Measurements from ENCODE around the gene GPC3. TPM values are rescaled to one million over a fixed set of nuclear protein-coding genes. Genes with fewer than 3 reads are reported as not detected.

The GPC3 gene
- total RNA-seq, 1 donor = under 0.01 TPM

DNA sequence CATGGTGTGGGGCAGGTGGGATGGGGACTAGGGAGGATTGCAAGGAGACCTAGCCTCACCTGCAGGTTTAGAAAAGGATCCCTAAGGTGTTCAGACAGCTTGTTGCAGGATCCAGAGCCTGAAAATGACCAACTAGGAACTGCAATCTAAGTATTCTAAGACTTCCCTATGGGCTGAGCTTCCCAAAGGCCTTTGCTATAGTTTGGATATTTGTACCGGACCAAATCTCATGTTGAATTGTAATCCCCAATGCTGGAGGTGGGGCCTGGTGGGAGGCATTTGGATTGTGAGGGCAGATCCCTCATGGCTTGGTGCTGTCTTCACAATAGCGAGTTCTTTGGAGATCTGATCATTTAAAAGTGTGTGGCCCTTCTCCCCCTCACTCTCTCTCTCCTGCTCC lies 52.1 kb downstream of the GPC3 start:
- DNase-seq (ENCODE audit: low read depth in 2 of 3, low spot score in 2 of 3) = no peak

DNA sequence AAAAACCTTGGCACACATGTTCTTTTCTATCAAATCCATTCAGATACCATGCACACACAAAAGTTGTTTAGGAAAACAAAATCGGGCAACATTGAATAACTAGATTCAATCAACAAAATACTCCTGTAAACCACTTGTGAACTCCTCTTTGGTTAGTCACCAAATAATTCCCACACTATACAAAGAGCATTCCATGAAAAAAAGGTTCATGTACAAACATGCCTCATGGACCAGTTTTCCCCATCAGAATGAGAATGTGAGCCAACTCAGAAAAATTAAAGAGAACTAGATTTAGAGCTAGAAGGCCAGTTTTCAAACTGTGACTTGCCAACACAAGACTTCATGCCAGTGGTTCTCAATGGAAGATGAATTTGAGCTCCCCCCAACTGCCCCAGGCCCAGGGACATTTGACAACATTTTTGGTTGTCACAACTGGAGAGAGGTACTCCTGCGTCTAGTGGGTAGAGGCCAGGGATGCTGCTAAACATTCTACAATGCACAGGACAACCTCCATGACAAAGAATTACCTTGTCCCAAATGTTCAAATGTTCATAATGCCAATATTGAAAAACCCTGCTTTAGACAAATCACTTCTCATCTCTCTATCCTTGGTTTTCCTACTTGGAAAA lies 55.4 kb downstream of the GPC3 start:
- DNase-seq (ENCODE audit: low read depth in 2 of 3, low spot score in 2 of 3) = no peak

DNA sequence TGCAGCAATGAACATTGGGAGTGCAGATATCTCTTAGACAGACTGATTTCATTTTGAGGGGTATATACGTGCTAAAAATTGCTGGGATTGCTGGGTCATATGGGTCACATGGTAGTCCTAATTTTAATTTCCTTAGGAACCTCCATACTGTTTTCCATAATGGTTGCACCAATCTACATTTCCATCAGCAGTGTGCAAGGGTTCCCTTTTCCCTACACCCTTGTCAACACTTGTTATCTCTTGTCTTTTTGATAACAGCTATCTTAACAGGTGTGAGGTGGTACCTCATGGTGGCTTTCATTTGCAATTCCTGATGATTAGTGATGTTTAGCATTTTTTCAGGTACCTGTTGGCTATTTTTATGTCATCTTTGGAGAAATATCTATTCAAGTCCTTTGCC lies 57.0 kb downstream of the GPC3 start:
- no peak for DNase-seq (ENCODE audit: low read depth in 2 of 3, low spot score in 2 of 3)

DNA sequence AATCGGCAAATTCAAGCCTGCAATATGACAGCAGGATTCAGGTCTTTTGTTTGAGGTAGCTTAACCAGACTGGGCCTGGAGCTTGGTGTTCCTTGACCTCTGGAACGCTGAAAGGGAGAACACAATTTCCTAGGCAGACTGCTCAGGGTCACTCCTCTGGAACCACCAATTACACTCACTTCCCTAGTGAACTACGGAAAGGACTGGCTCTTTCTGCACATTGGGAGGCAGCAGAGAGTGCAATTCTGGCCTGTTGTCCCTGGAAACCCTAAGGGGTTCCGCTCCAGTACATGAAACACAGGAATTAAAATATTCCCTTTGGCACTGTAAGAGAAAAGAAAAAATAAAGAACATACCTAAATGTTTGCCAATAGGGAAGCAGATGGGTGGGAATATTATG lies 58.6 kb downstream of the GPC3 start:
- no peak for DNase-seq (ENCODE audit: low read depth in 2 of 3, low spot score in 2 of 3)

DNA sequence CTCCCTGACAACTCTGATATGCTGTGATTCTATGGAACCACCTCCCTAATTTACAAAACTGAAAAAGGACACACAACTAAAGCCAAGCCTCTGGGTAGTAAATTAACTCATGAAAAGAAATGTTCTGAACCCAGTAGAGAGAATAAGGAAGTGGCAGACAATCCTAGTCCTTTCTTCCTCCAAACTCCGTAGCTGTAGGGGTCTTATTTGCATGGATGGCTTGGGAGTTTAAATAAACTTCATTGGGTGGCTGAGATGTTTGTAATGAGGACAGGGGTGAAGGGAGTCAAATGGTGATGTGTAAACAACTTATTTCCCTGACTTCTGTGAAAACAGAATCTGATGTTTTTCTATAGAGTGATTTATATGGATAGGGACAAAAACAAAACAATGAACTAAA lies 59.3 kb downstream of the GPC3 start:
- DNase-seq (ENCODE audit: low read depth in 2 of 3, low spot score in 2 of 3) = no peak

DNA sequence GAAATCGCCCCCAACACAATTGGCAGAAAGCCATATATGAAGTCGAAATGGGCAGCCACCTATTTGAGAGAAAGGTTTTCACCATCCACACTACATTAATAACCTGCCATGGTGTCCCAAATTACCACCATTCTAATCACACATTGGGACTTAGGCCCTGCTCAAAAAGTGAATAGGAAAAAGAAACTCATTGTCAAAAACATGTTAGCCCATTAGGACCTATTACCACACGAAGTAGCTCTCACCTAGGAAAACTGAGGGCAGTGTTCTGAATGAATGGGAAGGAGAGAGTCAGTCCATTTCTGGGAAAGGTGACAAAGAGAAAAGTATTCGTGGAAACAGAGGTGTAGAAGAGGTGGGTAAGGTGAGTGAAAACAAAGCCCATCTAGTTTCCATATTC lies 60.8 kb downstream of the GPC3 start:
- no peak for DNase-seq (ENCODE audit: low read depth in 2 of 3, low spot score in 2 of 3)

DNA sequence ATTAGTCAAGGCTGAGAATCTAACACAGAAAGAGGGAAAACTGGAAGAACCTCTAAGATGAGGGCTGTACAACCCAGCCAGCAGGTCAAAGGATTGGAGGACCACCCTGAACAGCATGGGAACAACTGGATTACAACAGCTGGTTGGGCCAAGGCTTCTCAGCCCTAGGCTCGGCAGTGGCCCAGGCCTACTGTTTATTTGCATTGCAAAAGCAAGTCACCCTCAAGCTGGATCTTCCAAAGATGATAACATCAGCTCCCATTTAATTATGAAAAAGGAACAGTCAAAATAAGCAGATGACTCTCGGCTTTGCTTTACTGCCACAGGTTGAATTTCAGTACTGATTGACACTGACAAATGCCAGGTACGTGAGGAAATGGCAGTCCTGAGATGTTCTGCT lies 61.8 kb downstream of the GPC3 start:
- DNase-seq (ENCODE audit: low read depth in 2 of 3, low spot score in 2 of 3) = no peak

DNA sequence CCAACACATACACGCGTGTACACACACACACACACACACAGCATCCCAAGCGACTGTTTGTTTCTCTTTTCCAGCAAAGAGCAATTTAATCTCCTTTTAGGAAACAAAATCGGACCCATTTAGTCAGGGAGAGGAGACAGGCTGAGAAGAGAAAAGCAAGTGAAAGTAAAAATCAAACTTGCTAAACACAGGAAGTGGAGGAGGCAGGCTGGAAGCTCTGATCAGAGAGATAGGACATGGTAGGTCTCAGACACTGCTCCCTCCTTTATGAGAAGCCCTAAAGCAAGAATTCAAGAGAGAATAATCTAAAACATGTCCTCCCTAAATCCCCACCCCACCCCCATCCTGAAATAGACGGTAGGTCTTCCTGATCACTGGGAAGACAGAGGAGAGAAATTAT lies 62.3 kb downstream of the GPC3 start:
- DNase-seq (ENCODE audit: low read depth in 2 of 3, low spot score in 2 of 3) = peak in 2 of 3 donors; percentile 12 to 54

DNA sequence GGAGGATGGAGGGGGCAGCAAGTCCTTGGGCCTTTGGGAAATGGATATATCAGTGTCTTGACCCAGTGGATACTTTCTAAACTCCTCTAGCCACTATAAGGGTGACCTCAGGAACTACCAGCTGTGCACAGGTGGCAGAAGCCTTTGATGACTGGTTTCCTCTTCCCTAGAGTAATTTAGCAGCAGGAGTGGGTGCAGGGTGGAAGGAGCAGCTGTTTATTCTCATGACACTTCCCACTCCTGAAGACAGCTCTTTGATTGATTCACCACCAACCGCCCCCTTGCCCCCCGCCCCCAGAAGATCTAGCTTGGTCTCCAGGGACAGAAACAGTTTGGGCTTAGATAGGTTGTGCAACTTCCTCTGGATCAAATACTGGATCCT lies 63.0 kb downstream of the GPC3 start:
- peak in 1 of 3 donors; percentile 13 for DNase-seq (ENCODE audit: low read depth in 2 of 3, low spot score in 2 of 3)

DNA sequence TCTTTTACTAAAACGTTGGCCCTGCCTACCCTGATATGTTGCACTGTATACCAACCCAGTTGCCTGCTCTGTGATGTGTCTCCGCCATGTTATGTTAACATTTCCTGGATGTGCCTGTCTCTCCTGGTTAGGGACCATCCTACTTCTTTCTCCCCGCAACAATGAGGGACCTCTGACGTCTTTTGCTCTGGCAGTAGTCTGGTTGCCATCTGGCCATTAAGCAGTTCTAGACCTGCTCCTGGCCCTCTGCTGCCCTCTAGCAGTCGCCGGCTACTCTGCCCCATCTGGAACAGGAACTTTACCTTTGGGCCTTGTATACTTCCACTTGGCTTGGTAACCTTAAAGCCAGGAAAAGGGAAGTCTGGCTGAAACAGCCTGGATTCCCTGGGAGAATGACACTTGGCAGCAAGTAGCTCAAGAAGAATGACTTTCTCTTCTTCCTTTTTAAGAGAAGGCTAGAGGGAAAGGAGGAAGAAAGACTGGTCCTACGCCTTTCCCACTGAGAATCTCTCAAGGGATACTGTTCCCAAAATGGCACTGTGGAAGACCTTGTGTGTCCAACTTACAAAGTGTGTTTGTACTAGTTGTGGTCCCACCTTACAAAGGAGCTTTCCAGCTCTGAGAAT lies 63.5 kb downstream of the GPC3 start:
- DNase-seq (ENCODE audit: low read depth in 2 of 3, low spot score in 2 of 3) = peak in 2 of 3 donors; percentile 5 to 22

DNA sequence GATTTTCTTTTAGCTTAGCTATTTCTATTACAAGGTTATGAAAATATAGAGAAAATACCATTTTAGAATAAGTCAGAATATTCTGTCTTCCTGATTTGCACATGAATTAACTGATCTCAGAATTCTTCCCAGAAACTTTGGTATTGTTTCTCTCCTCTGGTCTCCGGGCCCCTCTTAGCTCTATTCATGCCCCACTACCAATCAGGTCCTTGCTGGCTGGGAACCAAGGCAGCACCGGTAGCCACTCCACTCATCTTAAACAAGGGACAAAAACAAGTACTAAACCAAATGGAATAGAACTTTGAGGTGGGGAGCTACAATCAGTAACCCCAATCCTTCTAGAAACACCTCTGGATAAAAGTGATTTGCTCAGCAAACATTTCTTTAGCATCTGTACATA lies 64.3 kb downstream of the GPC3 start:
- no peak for DNase-seq (ENCODE audit: low read depth in 2 of 3, low spot score in 2 of 3)

DNA sequence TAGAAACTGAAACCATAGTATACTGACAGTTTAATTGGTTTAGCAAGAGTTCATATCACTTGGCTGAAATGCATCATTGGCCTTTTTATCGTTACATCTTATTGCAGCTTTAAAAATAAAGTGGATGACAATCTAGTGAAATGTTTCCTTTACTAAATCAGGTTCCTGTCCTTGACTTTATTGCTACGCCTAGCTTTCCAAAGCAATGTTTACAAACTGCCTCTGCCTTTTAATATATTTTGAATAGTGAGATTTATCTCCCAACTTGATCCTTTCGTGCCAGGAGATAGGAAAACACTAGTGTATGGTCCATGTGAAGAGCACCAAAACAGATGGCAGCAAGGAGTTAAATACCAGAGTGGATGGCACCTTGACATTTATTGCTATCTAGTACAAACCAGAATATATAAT lies 67.0 kb downstream of the GPC3 start:
- no peak for DNase-seq (ENCODE audit: low read depth in 2 of 3, low spot score in 2 of 3)

DNA sequence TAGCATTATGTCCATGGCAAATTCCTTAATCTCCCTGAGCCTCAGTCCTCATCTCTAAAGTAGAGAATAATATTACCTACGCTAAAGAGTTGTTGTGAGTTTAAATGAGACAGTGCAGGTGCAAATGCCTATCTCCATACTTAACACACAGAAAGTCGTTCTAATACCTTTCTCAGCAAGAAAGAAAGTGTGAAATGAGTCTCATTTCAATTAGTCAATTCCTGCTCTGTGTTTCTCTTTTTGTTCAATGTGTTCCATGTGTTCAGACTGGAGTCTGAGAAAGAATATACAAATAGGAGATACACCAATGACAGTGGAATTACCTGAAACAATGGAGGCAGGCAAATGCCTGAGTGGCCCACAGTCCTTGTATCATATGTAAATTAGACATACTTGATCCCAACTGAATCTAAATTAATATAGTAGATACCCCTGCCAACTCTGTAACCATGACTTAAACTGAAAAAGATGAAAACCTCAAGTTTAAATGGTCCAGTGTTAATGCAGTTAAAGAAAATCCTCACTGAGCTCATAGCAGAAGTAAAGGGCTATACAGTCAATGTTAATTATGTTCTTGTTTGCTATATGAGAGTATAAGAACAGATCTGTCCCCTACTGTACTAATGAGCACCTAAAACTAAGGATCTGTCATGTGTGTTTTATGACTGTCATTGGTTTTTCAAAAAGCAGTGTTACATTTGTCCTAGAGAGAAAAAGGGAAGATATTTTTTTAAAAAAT lies 68.2 kb downstream of the GPC3 start:
- no peak for DNase-seq (ENCODE audit: low read depth in 2 of 3, low spot score in 2 of 3)

DNA sequence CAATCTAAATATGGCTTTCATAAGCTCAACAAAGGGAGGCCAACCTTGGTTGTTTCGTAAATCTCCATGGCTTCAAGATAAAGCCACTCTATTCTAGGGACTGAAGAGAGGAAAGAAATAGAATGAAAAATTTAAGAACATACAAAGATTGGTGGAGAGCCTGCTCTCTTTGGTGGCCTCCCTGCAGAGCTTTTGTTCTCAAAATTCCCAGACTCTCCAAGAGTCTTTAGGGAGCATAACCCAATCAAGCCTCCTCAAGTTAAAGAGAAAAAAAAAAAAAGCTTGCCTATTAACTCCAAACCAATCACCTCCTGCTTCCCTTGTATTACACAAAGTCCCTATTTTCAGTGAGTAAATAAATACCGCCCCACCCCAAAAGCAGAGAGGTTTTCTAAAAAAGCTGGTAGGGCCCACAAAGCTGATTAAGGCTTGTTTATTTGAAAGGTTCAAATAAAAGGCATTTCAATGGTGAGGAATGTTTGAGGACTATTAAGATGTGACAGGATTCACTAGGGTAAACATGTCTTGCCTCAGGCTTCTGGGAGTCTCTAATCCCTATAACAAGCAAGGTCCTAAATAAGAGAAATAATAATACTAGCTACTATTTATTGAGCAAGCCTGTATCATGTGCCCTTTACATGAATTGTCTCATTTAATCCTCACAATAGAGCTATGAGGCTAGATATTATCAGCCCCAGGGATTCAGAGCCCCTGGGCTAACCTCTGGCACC lies 71.6 kb downstream of the GPC3 start:
- DNase-seq (ENCODE audit: low read depth in 2 of 3, low spot score in 2 of 3) = no peak

DNA sequence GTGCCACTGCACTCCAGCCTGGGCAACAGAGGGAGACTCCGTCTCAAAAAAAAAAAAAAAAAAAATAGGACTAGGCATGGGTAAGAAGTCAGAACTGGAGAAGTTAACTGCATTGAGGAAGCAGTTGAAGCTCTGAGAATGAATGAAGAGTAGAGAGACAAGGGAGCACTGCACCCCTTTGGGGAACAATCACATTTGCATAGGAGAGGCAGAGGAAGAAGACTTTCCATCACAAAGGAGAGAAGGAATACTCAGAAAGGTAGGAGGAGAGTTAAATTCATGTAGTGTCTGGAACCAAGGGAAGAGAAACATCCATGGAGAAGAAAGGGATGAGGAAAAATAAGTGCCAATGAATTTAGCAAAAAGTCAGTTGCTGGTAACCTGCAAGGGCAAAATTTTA lies 72.4 kb downstream of the GPC3 start:
- DNase-seq (ENCODE audit: low read depth in 2 of 3, low spot score in 2 of 3) = no peak

DNA sequence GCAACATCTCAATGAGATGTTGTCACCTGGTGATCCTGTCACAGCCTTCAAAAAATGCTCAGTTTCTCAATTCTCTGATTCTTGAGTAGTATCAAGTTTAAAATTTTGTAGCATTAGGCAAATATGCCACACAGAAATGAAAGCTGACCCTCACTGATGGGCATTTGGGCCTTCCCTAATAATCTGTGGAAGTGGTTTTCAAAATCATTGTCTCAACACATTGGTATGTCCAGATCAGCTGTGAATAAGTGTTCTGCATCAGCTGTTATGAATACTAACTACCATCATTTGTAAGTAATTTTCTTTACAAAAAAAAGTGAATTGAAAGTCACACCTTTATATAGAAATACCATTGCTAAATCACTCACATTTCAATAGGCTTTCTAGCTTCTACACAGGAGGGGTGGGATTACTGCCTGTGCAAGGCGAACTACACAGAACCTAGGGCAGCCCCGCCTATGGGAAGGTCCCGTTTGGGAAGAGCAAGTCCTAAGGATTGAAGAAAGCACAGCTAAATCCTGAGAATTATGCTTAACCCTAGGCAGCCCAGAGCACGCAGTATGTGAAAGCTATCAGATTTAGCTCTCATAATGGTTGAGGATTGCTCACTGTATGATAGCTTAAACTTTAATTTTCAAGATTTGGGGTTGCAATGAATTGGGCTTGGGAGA lies 73.4 kb downstream of the GPC3 start:
- no peak for DNase-seq (ENCODE audit: low read depth in 2 of 3, low spot score in 2 of 3)

DNA sequence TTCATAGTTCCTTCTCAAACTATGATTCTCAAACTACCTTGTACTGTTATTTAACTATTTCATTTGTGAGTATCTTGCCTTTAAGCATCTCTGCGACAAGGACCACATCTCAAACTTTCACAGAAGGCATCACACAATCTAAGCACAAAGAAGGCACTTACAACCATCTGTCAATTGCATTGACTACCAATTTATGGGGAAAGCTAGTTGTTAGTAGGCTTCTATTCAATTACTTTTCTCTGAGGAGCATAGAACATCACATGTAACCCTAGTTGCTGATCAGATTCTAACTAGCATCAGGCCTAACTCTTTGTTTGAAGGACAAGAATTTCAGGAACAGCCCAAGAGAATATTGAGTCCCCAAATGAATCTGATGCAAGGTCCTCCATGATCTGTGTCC lies 74.9 kb downstream of the GPC3 start:
- DNase-seq (ENCODE audit: low read depth in 2 of 3, low spot score in 2 of 3) = no peak

DNA sequence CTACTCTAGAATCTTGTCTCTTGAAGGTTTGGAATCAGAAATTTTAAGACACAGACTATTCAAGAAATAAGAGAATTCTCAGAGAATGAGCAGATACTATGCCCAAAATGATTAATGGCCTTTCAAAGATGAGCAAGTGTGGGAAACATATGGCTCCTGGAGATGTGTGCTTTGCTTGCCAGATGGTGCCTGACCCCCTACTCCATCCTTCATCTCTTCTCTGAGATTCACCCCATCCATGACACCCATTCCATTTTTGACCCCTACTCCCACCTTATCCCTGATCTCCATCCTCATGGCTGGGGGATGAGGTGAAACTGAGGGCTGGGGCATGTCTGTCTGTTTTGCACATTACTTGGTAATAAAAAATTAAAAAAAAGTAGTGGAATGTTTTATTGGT lies 75.5 kb downstream of the GPC3 start:
- no peak for DNase-seq (ENCODE audit: low read depth in 2 of 3, low spot score in 2 of 3)

DNA sequence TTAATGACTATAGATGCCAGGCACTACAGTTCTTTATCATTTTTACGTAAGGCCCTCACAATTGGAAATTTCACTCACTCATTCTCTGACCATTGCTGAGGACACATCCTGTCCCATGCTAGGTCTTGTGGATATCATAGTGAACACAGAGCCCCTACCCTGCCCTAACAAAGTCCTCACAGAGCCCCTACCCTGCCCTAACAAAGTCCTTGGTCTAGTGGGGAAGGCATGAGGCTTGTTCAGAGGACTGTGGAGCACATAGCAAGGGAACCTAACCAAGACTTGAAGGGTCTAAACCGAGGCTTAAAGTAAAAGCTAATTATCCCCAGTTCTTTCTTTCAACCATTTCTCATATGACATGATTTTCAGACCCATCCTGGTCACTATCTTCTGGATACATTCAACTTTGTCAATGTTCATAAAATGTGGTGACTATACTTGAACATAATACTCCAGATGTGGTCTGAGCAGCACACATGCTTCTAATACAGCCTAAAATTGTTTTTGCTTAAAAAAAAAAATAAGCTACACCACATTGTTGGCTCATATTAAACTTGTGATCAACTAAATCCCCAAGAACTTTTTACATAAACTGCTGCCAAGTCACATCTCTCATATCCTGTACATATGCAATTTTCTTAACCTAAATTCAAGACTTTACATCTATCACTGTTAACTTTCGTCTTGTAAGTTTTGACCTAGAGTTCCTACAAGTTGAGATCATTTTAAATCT lies 77.0 kb downstream of the GPC3 start:
- no peak for DNase-seq (ENCODE audit: low read depth in 2 of 3, low spot score in 2 of 3)

DNA sequence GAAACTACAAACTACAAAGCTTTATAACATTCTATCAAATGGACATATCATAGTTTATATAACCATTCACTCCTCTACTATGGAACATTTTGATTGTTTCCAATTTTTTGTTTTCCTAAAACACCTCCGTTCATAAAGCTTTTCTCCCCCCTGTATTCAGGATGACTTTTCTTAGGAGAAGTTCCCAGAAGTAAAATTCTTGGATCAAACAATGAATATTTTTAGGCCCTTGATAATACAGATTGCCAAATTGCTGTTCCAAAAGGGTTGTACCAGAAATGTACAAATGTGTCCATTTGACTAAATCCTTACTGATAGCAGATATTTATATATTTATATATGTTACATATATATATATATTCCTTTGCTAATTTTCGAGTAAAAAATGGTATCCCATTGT lies 77.8 kb downstream of the GPC3 start:
- DNase-seq (ENCODE audit: low read depth in 2 of 3, low spot score in 2 of 3) = no peak
